Stimulated activated CD4-positive, alpha-beta T cell treated with anti-CD3 and anti-CD28 coated beads, Interleukin-1b, Interleukin-23, amount 100 ng/mL, for 1 hour (primary cell): ENCODE results near the gene SEC23A.
"Not testable (repeated sequence)": the region's sequence is repeated elsewhere in the genome, so short reads cannot be mapped to it uniquely, and the experiment has no call there.

Experiments used
- DNase-seq, 2 donors: peaks; one replicate each; pipeline ENCODE4 v3.0.0-alpha.2; 2020; ENCODE audit warnings: low read depth in 2 of 2

Gene SEC23A

DNA sequence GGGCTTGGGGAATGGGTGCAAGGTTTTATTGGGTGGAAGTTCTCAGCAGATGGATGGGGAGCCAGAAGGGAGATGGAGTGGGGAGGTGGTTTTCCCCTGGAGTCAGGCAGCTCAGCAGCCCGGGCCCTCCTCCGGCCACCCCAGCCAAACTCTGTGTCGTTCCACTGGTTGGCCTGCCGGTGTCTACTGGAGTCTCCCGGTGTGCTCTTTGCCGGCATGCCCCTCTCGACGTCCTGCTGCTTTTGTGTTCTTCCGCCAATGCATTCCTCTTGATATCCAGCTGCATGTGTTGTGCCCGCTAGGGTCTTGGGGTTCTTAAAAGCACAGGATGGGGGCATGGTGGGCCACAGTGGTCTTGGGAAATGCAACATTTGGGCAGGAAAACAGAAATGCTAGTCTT, 72.8 kb downstream of the SEC23A start:
- DNase-seq = no peak

DNA sequence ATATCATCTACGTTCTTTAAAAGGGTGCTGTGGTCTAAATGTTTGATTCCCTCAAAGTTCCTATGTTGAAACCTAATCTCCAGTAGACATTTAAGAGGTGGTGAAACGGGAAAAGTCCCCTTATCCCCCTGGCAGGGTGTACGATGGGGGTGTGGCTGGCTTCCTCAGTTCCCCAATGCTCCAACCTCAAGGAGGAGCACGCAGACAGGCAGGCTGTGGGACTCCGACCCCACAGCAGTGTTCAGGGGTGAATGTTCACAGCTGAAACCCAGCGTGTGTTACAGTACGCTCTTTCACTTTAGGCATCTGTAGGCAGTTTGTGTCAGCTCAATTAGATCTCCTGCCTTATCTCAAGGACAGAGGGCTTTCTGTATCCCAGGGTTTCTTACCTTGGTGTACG, 73.2 kb downstream of the SEC23A start:
- no peak for DNase-seq

DNA sequence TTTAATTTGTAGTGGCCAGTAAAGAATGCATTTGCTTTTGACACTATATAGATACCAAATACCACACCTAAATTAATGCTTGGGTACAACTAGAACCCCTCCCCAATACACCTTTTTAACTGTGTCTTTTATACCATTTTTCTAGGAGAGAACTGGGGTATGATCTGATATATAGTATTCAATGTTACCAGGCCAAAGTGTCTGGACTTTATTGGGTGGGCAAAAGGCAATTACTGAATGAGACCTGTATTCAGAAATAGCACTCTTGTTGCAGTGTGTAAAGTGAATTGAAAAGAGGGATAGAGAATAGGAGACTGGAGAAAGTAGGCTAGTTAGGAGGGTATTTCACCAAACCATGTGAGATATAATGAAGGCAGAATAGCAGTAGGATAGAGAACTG, 74.4 kb downstream of the SEC23A start:
- DNase-seq = no peak

DNA sequence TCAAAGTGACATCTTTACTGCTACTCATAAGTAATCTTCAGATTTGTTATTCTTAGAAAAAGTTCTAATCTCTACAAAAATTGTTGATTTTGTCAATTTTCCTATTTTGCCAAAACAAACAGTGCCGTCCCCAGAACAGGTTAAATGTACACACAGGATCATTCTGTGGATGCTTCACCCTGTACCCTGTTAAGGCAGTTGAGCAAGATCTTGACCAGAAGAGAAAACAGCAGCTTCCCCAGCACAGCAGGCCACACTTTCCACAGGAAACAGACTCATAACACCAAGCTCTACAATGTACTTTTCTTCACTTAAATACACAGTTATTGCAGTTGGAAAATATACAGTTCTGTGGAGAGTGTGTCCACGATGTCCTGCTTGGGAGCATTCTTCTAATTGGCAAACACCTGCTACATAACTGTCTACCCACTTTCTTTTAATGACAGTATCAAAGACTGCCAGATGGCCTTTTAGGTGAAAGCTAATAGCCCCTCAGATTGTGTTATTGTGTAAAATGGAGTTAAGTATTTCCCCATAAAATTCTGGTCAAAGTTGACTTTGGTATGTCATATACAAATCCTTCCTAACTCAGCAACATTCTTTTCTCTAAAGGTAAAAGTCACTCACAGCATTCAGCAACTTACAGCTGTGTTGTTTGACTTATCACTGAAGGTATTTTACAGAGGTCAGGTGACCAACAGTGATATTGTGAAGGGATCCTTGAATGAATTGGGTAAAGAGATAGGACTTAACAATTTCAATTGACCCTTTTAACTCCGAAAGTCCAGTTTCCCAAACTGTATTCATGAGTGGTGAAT, 77.0 kb downstream of the SEC23A start:
- no peak for DNase-seq

DNA sequence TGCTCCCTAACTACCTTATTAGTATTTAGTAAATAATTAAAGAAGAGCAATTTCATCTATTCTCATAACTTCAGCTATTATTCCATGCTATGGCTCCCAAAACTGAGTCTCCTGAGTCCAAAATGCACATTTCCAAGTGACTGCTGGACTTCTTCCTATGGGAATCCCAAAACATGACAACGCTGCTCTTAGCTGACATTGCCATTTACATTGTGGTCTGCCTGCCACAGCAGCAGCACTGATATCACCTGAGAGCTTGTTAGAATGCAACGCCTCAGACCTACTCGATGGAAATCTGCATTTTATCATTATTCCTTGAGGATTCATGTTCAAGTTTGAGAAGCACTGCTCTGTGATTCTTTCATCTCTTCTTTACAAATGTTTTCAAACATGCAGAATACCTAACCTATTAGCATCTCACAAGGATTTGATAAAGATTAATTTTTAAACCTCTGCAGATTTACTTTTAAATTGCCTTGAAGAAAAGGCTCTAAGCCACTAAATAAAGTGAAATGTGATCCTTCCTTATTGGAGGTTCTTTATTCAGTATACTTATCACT, 77.7 kb downstream of the SEC23A start:
- no peak for DNase-seq

DNA sequence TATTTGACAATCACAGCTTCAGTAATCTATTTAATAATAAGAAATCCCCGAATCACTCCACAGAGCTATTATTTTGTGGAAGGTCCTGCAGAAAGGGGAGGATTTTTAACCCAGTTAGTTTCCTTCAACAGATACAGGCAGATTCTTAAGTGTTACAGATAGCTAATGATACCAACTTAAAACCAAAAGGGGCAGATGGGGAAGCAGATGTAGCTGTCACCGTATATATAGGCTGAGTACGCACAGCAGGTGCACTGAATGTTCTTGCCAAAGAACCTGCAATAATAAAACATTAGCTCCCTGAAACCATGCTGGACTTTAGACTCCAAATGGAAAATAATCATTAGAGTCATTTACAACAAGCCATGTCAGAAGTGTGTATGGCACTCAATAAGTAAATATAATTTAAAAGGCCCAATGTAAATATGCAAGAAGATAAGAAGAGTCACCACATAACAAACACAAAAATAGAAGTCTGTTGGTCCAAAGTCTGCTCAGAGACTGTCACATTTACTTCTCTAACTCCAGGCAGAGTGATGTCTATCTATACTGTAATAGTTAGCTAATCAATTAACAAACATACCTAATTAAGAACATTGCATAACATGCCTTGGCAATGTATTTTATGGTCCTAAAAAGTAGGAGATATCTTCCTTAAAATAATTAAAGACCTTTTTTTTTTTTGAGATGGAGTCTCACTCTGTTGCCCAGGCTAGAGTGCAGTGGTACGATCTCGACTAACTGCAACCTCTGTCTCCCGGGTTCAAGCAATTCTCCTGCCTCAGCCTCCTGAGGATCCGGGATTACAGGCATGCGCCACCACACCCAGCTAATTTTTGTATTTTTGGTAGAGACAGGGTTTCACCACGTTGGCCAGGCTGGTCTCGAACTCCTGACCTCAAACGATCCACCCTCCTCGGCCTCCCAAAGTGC, 78.8 kb downstream of the SEC23A start:
- no peak for DNase-seq

DNA sequence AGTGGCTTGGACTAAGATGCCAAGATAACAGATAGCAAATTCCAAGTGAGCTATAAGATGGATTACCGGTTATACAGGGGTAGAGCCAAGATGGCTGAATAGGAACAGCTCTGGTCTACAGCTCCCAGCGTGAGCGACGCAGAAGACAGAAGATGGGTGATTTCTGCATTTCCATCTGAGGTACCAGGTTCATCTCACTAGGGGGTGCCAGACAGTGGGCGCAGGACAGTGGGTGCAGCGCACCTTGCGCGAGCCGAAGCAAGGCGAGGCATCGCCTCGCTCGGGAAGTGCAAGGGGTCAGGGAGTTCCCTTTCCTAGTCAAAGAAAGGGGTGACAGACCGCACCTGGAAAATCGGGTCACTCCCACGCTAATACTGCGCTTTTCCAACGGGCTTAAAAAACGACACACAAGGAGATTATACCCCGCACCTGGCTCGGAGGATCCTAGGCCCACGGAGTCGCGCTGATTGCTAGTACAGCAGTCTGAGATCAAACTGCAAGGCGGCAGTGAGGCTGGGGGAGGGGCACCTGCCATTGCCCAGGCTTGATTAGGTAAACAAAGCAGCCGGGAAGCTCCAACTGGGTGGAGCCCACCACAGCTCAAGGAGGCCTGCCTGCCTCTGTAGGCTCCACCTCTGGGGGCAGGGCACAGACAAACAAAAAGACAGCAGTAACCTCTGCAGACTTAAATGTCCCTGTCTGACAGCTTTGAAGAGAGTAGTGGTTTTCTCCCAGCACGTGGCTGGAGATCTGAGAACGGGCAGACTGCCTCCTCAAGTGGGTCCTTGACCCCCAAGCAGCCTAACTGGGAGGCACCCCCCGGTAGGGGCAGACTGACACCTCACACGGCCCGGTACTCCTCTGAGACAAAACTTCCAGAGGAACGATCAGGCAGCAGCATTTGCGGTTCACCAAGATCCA, 85.7 kb downstream of the SEC23A start:
- not testable (repeated sequence) for DNase-seq

DNA sequence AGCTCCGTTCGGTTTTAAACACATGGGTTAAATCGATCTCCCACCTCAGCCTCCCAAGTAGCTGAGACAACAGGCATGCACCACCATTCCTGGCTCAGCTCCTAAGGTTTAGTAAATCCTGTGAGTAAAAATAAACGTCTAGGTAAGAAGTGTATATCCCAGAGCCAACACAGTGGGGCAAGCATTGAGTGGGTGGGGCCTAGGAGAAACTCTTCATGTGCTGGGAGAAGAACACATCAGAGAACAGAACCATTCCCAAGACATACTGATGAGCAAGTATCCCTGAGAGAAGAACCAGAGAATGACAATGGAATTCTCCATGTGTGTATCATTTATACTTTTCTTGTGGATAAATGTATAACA, 86.3 kb downstream of the SEC23A start:
- no peak for DNase-seq

DNA sequence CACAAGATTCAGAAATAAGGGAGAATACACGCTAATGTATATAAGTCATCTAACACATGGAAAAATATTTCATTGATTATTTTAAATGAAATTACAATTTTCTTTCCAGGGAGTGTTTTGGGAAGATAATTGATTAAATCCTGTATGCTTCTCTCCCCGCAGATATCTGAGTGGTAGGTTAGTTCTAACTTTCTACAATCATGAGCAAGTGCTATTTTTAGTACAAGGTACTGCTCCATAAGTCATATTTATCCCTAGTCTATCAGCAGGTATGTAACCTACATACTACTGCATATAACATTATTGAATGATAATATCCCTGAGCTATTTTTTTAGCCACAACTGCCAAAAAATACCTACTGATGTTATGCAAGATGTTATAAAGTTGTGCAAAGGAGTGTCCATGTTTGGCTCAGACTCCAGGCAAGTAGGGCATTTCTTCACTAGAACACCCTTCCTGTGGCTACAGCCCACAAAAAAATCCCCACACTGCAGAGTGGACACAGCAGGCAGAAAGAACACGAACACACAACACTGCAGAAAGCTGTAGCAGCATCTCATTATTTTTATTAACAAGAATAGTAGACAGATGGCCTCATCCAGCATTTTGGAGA, 87.0 kb downstream of the SEC23A start:
- no peak for DNase-seq

DNA sequence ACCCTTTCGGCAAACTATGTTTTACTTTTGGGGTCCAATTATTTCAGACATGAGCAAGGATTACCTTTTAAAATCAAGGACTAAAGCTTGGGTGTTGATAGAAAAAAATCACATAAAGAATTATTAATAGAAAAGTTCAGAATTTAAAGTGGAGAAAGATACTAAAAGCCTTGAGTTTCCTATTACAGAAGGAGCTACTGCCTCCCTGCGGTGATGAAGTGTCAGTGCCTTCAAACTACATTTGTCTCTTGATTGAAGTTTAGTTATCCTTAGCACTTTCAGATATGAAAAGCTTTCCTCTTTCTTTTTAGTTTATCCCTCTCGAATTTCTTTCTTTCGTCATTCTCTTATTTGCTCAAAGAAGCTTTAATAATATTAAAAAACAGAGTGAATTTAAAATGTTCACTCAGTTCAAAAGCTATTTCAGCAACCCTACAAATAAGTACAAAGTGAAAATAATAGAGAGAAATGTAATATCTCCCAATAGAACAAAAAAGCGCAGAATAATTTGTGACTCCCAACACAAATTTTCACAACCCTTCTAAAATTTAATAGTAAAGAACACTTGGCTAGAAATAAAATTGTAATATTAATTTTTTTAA, 87.6 kb downstream of the SEC23A start:
- DNase-seq = no peak

DNA sequence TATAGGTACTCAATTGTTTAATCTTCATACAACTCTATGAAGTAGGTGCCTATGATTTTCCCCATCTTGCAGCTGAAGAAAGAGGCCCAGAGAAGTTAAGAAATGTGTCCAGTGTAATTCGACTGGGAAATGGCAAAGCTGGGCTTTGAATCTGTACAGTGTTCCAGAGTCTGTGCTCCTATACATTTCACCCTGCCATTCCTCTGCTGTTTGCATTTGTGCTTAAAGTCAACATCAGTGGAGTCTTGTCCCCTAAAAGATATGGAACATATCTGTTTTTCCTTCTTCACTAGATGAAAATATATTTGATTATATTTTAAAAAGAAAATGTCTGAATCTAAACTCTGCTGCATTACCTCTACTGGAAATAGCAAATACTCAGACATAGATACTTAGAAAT, 88.6 kb downstream of the SEC23A start:
- DNase-seq = no peak

DNA sequence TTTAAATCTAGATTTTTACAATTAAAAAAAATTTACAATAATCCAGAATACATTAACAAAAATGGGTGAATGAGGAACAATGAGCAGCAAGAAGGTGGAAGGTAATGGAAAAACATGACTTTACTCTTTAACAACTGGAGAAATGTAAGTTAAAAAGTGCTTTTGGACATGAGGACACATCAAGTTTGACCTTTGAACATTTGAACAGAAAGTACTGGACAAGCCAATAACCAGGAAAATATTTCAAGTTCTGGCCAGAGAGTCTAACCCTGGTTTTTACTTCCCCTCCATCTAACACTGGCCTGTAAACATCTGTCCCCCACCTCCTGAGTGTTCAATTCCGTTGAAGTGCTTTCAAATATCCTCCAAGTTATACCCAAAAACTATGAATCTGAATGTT, 94.1 kb downstream of the SEC23A start:
- DNase-seq = not testable (repeated sequence)

DNA sequence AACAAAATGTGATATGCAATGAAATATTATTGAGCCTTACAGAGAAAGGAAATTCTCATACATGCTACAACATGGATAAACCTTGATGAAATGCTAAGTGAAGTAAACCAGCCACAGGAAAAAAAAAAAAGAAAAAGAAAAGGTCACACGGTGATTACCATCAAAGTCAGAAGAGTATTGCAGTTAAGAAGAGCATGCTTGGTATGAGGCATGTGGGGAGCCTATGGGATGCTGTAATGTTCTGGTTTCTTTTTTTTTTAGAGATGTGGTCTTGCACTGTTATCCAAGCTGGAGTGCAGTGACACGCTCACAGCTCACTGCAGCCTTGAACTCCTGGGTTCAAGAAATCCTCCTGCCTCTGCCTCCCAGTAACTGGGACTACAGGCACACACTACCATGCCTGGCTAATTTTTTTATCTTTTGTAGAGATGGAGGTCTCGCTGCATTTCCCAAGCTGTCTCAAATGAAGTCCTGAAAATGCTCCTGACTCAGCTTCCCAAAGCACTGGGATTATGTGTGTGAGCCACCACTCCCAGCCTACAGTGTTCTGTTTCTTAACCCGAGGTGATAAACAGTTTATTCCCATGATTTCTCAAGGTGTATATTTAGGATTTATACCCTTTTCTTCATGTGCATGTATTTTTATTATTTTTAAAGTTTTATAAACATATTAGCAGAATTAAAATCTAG, 96.2 kb downstream of the SEC23A start:
- no peak for DNase-seq

DNA sequence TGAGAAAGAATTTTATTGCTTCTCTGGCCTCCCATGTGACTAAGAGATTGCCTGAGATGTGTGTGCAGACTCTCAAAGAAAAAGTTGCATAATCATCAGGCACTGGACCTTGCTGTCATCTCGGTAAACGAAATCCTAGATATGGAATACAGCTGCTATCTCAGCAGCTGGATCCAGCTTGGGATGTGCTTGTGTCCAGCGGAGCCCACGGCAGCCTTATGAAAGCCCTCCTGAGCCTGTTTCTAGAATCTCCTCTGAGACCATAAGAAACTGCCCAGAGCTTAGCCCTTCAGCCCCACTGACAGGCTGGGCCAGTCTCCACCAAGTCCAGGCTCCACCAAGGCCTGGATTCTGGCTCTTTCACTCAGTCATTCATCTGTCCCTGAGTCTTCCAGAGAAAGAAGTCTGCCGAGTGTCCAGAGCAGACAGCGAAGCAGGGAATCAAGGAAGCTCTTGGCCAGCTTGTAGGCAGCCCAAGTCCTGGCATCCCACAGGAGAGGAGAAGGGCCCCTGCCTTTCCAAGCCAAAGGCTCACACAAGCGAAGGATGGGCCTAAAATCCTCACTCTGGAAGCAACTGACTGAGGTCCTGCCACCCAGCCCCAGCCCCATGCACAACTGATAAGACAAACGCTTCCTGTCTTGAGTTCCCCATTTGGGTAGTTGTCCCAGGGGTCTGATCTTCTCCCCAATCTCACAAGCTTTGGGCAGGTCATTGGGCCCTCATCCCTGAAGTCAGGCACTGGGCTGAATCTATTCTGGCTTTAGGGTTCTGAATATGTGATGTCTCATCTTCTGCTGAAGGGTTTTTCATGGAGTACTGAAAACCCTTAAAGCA, 97.8 kb downstream of the SEC23A start:
- no peak for DNase-seq

DNA sequence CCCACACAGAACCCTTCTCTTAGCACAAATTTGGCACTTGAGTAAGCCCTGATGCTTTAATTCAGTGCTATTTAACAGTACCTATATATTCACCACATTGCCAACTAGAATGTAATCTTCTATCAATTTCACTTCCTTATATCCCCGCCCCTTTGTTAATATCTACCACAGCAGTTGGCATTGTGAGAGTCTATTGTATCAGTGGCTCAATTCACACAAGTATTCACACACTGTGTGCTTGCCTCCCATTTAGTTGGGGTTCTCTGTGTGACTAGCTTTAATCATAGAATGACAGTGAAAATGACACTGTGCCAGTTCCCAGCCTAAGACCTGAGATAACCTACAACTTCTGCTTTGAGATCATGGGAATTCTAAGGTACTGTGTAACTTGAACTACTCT, 103.1 kb downstream of the SEC23A start:
- no peak for DNase-seq

DNA sequence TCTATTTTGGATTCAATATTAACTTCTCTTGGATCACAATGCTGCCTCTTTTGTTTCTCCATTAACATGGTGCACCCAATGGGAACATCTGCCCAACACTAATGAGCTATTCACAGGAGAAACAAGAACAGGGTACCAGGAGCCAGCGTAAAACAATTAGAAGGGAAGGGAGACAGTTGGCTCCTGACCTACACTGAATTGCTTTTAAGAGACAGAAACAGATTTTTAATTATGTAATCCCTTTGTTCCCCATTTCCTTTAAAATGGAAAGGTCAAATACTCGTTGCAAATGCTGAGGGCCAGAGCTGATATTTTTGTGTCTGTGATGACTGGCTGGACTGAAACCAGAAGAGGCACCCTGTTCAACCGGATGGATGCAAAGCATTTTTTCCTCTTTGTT, 108.3 kb downstream of the SEC23A start:
- no peak for DNase-seq

DNA sequence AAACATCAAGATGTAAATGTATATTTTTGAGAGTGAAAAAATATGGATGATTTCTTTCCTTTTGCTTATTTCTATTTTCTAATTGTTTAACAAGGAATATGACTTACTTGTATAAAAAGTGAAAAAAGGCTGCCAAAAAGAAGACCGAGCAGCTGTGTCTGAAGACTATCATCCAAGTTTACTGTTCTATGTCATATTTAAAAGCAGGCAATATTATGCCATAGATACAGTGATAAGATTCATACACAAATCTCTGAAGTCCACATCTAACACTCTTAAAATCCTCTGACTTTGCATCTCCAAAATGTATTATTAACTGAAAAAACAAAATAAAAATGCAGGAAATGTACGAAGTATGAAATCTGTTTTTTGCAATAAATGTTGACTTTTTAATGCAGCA, 109.1 kb downstream of the SEC23A start:
- no peak for DNase-seq

DNA sequence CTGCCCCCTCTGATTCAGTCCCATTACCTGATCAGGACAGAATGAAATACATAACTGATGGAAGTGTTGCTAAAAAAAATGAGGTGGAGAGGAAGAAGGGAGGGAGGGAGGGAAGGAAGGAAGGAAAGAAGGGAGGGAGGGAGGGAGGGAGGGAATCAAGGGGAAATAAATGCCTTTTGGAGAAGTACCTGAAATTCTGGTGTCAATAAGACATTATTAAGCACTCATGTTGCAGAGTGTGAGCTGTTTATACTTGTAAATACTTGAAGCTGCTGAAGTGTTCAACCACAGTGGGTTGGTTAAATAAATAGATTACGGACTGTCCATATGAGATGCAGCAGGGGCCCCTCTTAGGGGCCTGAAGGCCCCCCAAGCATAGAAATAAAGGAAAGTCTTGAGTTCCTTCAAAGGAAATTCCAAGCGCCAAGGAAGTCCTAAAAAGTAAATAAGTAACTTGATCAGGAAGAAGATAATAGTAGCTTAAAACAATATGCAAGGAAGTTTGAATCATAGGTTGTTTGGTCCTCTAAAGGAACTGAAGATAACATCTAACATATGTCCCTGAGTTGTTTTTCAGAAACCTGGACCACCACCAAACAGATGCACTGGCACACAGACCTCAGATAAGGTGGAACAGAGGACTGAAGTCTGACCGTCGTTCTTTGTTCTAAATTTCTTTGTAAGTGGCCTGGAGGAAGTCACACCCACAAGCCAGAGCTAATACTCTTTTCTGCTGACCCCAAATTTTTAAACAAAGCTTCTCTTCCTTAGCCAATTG, 110.8 kb downstream of the SEC23A start:
- no peak for DNase-seq
